IMR-90 (cell line): ENCODE data around the gene TNS3. TPM values are rescaled to one million over a fixed set of nuclear protein-coding genes. Genes with fewer than 3 reads are reported as not detected.

Source experiments
- ATAC-seq: fragments of 200-7000 bp; cut with Tn5 transposase; 2 replicates; pipeline ENCODE4 v1.9.1; 2020; ENCODE audit warnings: low read depth, mild to moderate bottlenecking, moderate library complexity
- BruUV-seq: library from RNA; stranded (reverse); fragments of 400-500 nt; replicated peaks from 2 replicates; lab custom pipeline; 2021; lab: Mats Ljungman, UMichigan
- CTCF ChIA-PET: fragments of 300-600 bp; formaldehyde crosslinking; extraction: SDS; loops from one replicate; lab custom pipeline; 2021; ENCODE audit warnings: antibody characterized with exemption; lab: Yijun Ruan, JAX
- POLR2A ChIA-PET: fragments of 300-600 bp; sonication (Branson Sonifier 250); formaldehyde crosslinking; loops from one replicate; lab custom pipeline; 2022; ENCODE audit warnings: antibody characterized with exemption; ENCODE audit not compliant: unreplicated experiment; lab: Charles Lee
- DNase-seq: peaks from one replicate; pipeline ENCODE4 v3.0.0; 2013
- H2AFZ ChIP-seq: replicated peaks from 2 replicates; pipeline ENCODE3; 2013; ENCODE audit warnings: low read length, mild to moderate bottlenecking; ENCODE audit not compliant: poor library complexity
- H2AK5ac ChIP-seq: 2 replicates; pipeline ENCODE4 v1.6.1; 2013; ENCODE audit warnings: low read depth, low read length, inconsistent platforms
- H2AK9ac ChIP-seq: replicated peaks from 2 replicates; pipeline ENCODE3; 2013; ENCODE audit warnings: mild to moderate bottlenecking, low read depth, low read length, moderate library complexity; ENCODE audit not compliant: poor library complexity
- H2BK120ac ChIP-seq: 2 replicates; pipeline ENCODE4 v1.6.1; 2013; ENCODE audit warnings: low read depth, low read length, inconsistent platforms
- H2BK15ac ChIP-seq: 3 replicates; pipeline ENCODE4 v1.6.1; 2013; ENCODE audit warnings: low read depth, low read length, inconsistent platforms
- H2BK20ac ChIP-seq: 2 replicates; pipeline ENCODE4 v1.6.1; 2013; ENCODE audit warnings: low read depth, mild to moderate bottlenecking, inconsistent platforms, low read length, moderate library complexity
- H2BK5ac ChIP-seq: 2 replicates; pipeline ENCODE4 v1.6.1; 2013; ENCODE audit warnings: mild to moderate bottlenecking, low read depth, low read length, inconsistent platforms; ENCODE audit not compliant: poor library complexity, severe bottlenecking
- H3K14ac ChIP-seq: replicated peaks from 2 replicates; pipeline ENCODE4 v1.6.1; 2013; ENCODE audit warnings: low read depth, low read length, inconsistent platforms
- H3K18ac ChIP-seq: 2 replicates; pipeline ENCODE4 v1.6.1; 2013; ENCODE audit warnings: low read depth, low read length, control low read depth
- H3K23ac ChIP-seq: 2 replicates; pipeline ENCODE4 v1.6.1; 2013; ENCODE audit warnings: low read depth, low read length, inconsistent platforms
- H3K27ac ChIP-seq: 2 replicates; pipeline ENCODE4 v1.5.1; 2013; ENCODE audit warnings: mild to moderate bottlenecking, control low read depth, low read length; ENCODE audit not compliant: insufficient read depth
- H3K27me3 ChIP-seq: 2 replicates; pipeline ENCODE4 v1.6.1; 2013; ENCODE audit warnings: low read length; ENCODE audit not compliant: control insufficient read depth, insufficient read depth
- H3K36me3 ChIP-seq: 2 replicates; pipeline ENCODE4 v1.6.1; 2013; ENCODE audit warnings: low read length, mixed read lengths; ENCODE audit not compliant: control insufficient read depth, insufficient read depth
- H3K4ac ChIP-seq: 2 replicates; pipeline ENCODE4 v1.6.1; 2013; ENCODE audit warnings: low read depth, low read length, inconsistent platforms
- H3K4me1 ChIP-seq: 2 replicates; pipeline ENCODE4 v1.6.1; 2013; ENCODE audit warnings: low read length, mixed read lengths; ENCODE audit not compliant: control insufficient read depth, insufficient read depth
- H3K4me2 ChIP-seq: 2 replicates; pipeline ENCODE4 v1.6.1; 2013; ENCODE audit warnings: low read depth, mild to moderate bottlenecking, control low read depth, low read length, moderate library complexity
- H3K4me3 ChIP-seq: 2 replicates; pipeline ENCODE4 v1.5.1; 2013; ENCODE audit warnings: low read depth, mild to moderate bottlenecking, control low read depth, low read length, moderate library complexity; ENCODE audit not compliant: insufficient read depth
- H3K56ac ChIP-seq: 2 replicates; pipeline ENCODE4 v1.6.1; 2013; ENCODE audit warnings: low read length, inconsistent platforms; ENCODE audit not compliant: insufficient read depth; ENCODE audit errors: extremely low read depth
- H3K79me1 ChIP-seq, 2 experiments: 2 replicates each; pipeline ENCODE4 v1.6.1; 2013; ENCODE audit warnings: low read length in 2 of 2, inconsistent platforms in 1 of 2, low read depth in 1 of 2
- H3K9ac ChIP-seq: 2 replicates; pipeline ENCODE4 v1.6.1; 2013; ENCODE audit warnings: low read depth, low read length, control low read depth
- H3K9me1 ChIP-seq: 2 replicates; pipeline ENCODE4 v1.6.1; 2013; ENCODE audit warnings: low read length, inconsistent platforms; ENCODE audit not compliant: insufficient read depth
- H3K9me3 ChIP-seq: 2 replicates; pipeline ENCODE4 v1.6.1; 2013; ENCODE audit warnings: low read length; ENCODE audit not compliant: control insufficient read depth, insufficient read depth
- H4K20me1 ChIP-seq: 2 replicates; pipeline ENCODE4 v1.6.1; 2013; ENCODE audit warnings: low read length, inconsistent platforms; ENCODE audit not compliant: insufficient read depth
- H4K5ac ChIP-seq: 2 replicates; pipeline ENCODE4 v1.6.1; 2013; ENCODE audit warnings: mild to moderate bottlenecking, low read depth, low read length, control low read depth
- H4K8ac ChIP-seq, 2 experiments: 2 replicates each; pipeline ENCODE4 v1.6.1; 2013; ENCODE audit warnings: low read depth in 2 of 2, low read length in 2 of 2, control low read depth in 1 of 2, inconsistent platforms in 1 of 2
- H4K91ac ChIP-seq: 2 replicates; pipeline ENCODE4 v1.6.1; 2013; ENCODE audit warnings: low read depth, low read length, inconsistent platforms; ENCODE audit not compliant: insufficient read depth
- BHLHE40 ChIP-seq: fragments of 150-350 bp; IDR thresholded peaks from 2 replicates; pipeline ENCODE4 v1.6.1; 2016; ENCODE audit warnings: mild to moderate bottlenecking, low read depth, low read length
- CEBPB ChIP-seq: IDR thresholded peaks from 2 replicates; pipeline ENCODE4 v1.6.1; 2012; ENCODE audit warnings: low read depth, low read length, improper control_type of control experiment
- CHD1 ChIP-seq: IDR thresholded peaks from 2 replicates; pipeline ENCODE4 v1.6.1; 2012; ENCODE audit warnings: low read depth, low read length, improper control_type of control experiment
- FOS ChIP-seq: fragments of 150-350 bp; IDR thresholded peaks from 2 replicates; pipeline ENCODE4 v1.6.1; 2016; ENCODE audit warnings: low read depth, low read length
- MXI1 ChIP-seq: IDR thresholded peaks from 2 replicates; pipeline ENCODE4 v1.6.1; 2012; ENCODE audit warnings: low read depth, mild to moderate bottlenecking, low read length, moderate library complexity, borderline replicate concordance
- RFX5 ChIP-seq: IDR thresholded peaks from 2 replicates; pipeline ENCODE4 v1.8.0; 2012; ENCODE audit warnings: low read depth, mild to moderate bottlenecking, low read length, moderate library complexity
- WGBS, 2 experiments: methylation state at CpG; one replicate each; pipeline versions ENCODE4 v1.1.5 to v1.1.7; 2013; ENCODE audit warnings: missing lambda C conversion rate in 2 of 2; ENCODE audit not compliant: insufficient read length in 1 of 2; ENCODE audit errors: extremely low coverage in 2 of 2; 5-methylcytosine and 5-hydroxymethylcytosine counted together
- dilution Hi-C: fragments of 300-500 bp; cut with HindIII; formaldehyde crosslinking; loops from one replicate; pipeline ENCODE4 v1.14.3; 2018; ENCODE audit warnings: low sequenced_read_pairs; ENCODE audit not compliant: unreplicated experiment
- in situ Hi-C: fragments of 300-500 bp; cut with MboI; formaldehyde crosslinking; loops from 3 replicates; pipeline ENCODE4 v1.14.3; 2019; ENCODE audit warnings: low sequenced_read_pairs, inconsistent platforms, mixed read lengths
- intact Hi-C: fragments of 100-400 bp; cut with micrococcal nuclease; formaldehyde crosslinking; loops from 2 replicates; pipeline ENCODE4 v1.10.0; 2022
- polyA plus RNA-seq, 3 experiments: library from polyadenylated mRNA; depleted of rRNA; stranded (reverse); fragments of >200 nt; gene quantifications; 2 replicates each; pipeline ENCODE4 v1.2.3, GENCODE V29; 2012; ENCODE audit warnings: low replicate concordance in 1 of 3
- total RNA-seq: library from RNA; depleted of rRNA; stranded (reverse); fragments of >200 nt; gene quantifications from 2 replicates; pipeline ENCODE4 v1.2.3, GENCODE V29; 2012
- TF ChIP-seq, protein P1 (sequence below): fragments of 150-350 bp; IDR thresholded peaks from 2 replicates; pipeline ENCODE4 v1.6.1; 2016; ENCODE audit warnings: low read depth, mild to moderate bottlenecking, low read length, moderate library complexity, borderline replicate concordance

TNS3 gene
- total and polyA plus RNA-seq, 2 of the 4 experiments (the other 2 are of a cell fraction) = 64.3 to 79.2 TPM

DNA sequence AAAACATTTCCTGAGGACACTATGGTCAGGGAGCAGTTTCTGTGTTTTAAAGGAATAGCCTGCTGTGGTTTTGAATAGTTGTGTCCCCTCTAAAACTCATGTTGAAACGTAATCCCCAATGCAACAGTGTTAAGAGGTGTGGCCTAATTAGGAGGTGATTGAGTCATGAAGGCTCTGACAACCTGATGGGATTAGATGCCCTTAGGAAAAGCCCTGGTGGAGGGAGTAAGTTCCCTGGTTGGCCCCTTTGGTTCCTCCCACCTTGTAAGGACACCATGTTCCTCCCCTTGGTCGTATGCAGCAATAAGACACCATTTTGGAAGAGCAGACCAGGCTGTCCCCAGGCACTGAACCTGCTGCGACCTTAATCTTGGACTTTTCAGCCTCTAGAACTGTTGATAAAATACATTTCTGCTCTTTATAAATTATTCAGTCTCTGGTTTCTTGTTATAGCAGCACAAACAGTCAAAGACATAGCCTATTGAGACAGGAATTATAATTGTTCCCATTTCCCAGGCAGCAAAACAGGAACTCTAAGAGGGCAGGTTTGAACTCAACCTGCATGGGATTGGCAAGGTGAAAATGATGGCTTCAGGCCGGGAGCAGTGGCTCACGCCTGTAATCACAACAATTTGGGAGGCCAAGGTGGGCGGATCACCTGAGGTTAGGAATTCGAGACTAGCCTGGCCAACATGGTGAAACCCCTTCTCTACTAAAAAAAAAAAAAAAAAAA, 20.5 kb upstream of the TNS3 start:
- peak overlapping the region; percentile 48 to 97 for H4K8ac ChIP-seq
- in situ Hi-C loops = no loop called here
- peak overlapping the region; percentile 99 for H2BK120ac ChIP-seq
- peaks cover 39% of the 10 kb centered on the region for H3K4me1 ChIP-seq
- no peaks in the 10 kb centered on the region for H3K36me3 ChIP-seq
- no peak for DNase-seq
- ChIA-PET CTCF (interaction anchor here (1.5 kb wide), 1 partner anchor 12 kb away, joined by 5 read pairs; no protein-coding TSS in a partner anchor), POLR2A (interaction anchor here (0.5 to 1.3 kb wide), 2 partner anchors 31 to 32 kb away, joined by 5 to 6 read pairs; no protein-coding TSS in a partner anchor)
- H4K5ac ChIP-seq = peak overlapping the region; percentile 86
- H3K9ac ChIP-seq = no peak overlapping the region
- WGBS, 2 experiments = 100% methylated on average over 1 of the region's 7 CpGs; no CpG with 5 or more reads in 1 of the 2 experiments
- H3K56ac ChIP-seq = peak overlapping the region; percentile 88; the same call in 1 of the 2 replicates
- peak overlapping the region; percentile 98 for H3K4ac ChIP-seq
- H3K23ac ChIP-seq = peak overlapping the region; percentile 86
- H2BK20ac ChIP-seq = peak overlapping the region; percentile 100
- H3K9me1 ChIP-seq = peaks cover 27% of the 10 kb centered on the region
- peaks cover 0 to 17% of the 10 kb centered on the region in 2 experiments; a peak in 1 of 4 replicates for H3K79me1 ChIP-seq
- H3K27ac ChIP-seq = peak overlapping the region; percentile 7
- BruUV-seq = no TSS peak
- H3K27me3 ChIP-seq = no peaks in the 10 kb centered on the region
- dilution Hi-C loops = no loop called here
- peak overlapping the region; percentile 89 for H2AK5ac ChIP-seq
- H4K20me1 ChIP-seq = no peaks in the 10 kb centered on the region
- H2AFZ ChIP-seq = peak overlapping the region; percentile 62
- ATAC-seq = no peak
- no peak overlapping the region for H3K4me3 ChIP-seq
- H2BK15ac ChIP-seq = peak overlapping the region; percentile 81
- H3K14ac ChIP-seq = peak overlapping the region; percentile 86
- TF ChIP-seq BHLHE40 (no peak), RFX5 (no peak), CHD1 (no peak), CEBPB (no peak), FOS (no peak), MXI1 (no peak)
- TF ChIP-seq, protein P1, sequence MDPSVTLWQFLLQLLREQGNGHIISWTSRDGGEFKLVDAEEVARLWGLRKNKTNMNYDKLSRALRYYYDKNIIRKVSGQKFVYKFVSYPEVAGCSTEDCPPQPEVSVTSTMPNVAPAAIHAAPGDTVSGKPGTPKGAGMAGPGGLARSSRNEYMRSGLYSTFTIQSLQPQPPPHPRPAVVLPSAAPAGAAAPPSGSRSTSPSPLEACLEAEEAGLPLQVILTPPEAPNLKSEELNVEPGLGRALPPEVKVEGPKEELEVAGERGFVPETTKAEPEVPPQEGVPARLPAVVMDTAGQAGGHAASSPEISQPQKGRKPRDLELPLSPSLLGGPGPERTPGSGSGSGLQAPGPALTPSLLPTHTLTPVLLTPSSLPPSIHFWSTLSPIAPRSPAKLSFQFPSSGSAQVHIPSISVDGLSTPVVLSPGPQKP = no peak
- peak overlapping the region; percentile 97 for H4K91ac ChIP-seq
- no peak overlapping the region for H3K4me2 ChIP-seq
- H2AK9ac ChIP-seq = peak overlapping the region; percentile 84
- peaks cover 5% of the 10 kb centered on the region for H3K9me3 ChIP-seq
- H3K18ac ChIP-seq = peak overlapping the region; percentile 91
- peak overlapping the region; percentile 98 for H2BK5ac ChIP-seq
- intact Hi-C loops = loop anchor here (5.0 kb wide), 1 partner anchor 185 kb away; no protein-coding TSS in a partner anchor
